GM12801 (cell line): ENCODE measurements around the gene NNT.

Experiments used
- TF ChIP-seq, protein P1 (sequence below): IDR thresholded peaks from one replicate; pipeline ENCODE4 v1.5.1; 2011; ENCODE audit warnings: control low read depth; ENCODE audit not compliant: insufficient read length; ENCODE audit errors: extremely low read depth

Gene NNT

DNA sequence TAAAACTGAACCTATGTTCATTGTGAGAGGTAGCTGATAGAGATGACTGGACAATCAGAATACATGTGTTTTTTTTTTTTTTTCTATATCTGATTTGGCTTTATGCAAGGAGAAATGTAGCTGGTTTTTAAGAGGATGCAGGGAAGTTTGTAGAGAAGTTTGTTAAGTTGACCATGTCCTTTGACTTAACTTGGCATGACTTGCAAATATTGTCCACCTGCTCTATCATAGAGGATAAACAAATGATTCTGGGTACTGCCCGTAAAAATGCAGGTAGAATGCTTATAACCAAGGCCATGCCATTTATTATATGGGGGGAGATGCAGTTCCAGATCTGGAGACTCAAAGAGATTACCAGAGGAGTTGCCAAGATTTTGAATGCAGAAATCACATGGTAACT lies 13.7 kb upstream of the NNT start:
- TF ChIP-seq, protein P1, sequence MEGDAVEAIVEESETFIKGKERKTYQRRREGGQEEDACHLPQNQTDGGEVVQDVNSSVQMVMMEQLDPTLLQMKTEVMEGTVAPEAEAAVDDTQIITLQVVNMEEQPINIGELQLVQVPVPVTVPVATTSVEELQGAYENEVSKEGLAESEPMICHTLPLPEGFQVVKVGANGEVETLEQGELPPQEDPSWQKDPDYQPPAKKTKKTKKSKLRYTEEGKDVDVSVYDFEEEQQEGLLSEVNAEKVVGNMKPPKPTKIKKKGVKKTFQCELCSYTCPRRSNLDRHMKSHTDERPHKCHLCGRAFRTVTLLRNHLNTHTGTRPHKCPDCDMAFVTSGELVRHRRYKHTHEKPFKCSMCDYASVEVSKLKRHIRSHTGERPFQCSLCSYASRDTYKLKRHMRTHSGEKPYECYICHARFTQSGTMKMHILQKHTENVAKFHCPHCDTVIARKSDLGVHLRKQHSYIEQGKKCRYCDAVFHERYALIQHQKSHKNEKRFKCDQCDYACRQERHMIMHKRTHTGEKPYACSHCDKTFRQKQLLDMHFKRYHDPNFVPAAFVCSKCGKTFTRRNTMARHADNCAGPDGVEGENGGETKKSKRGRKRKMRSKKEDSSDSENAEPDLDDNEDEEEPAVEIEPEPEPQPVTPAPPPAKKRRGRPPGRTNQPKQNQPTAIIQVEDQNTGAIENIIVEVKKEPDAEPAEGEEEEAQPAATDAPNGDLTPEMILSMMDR: no peak

- TF ChIP-seq, protein P1: no peak
These were observed 12.3 kb upstream of the NNT start for GRCh38 chr5:43590700-43591099.

DNA sequence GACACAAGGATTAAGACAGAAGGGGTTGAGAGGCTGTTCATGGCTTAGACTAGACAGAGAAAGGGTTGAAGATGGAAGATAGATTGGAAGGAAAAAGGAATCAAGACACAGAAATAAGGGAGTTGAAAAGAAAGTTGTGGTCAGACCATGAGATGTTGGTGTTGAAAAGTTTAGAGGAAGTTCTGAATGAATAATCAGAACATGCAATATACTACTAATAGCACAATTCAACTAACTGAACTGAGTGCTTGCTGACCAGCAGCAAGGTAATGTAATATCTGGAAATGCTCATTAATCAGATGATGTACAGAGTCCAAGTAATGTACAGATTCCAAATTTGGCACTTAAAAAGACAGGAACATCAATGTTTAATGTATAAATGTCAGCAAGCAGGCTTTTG lies 10.6 kb upstream of the NNT start:
- TF ChIP-seq, protein P1: no peak

DNA sequence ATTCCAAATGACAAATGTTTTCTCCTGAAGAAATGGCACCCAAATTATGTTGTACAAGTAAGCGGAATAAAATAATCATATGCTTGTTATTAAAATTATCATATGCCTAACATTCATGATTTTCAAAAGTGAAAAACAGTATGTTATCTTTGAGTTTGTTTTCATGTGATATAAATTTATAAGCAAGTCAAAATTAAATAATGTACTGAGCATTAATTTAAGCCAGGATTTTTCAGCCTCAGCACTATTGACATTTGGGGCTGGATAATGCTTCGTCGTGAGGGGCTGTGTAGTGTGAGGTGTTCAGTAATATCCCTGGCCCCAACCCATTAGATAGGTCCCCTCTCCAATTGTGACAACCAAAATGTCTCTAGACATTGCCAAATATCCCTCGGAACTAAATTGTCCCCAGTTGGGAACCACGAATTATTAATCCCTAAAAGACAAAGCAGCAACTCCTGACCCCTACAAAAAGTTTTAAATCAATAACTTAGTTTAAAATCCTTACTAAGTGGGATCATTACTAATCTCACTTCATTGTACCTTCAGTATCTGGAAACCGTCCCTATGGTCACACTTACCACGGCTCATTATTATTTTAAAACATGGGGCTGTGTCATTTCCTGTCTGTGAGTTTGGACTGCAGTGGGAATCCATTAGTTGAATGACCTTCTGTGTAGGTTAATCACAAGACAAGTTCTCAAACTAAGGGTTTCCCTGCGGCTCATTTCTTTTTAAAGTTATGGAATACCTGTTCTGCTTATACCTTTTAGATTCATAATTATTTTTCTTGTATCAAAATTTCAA lies 1.3 kb upstream of the NNT start:
- TF ChIP-seq, protein P1: no peak

DNA sequence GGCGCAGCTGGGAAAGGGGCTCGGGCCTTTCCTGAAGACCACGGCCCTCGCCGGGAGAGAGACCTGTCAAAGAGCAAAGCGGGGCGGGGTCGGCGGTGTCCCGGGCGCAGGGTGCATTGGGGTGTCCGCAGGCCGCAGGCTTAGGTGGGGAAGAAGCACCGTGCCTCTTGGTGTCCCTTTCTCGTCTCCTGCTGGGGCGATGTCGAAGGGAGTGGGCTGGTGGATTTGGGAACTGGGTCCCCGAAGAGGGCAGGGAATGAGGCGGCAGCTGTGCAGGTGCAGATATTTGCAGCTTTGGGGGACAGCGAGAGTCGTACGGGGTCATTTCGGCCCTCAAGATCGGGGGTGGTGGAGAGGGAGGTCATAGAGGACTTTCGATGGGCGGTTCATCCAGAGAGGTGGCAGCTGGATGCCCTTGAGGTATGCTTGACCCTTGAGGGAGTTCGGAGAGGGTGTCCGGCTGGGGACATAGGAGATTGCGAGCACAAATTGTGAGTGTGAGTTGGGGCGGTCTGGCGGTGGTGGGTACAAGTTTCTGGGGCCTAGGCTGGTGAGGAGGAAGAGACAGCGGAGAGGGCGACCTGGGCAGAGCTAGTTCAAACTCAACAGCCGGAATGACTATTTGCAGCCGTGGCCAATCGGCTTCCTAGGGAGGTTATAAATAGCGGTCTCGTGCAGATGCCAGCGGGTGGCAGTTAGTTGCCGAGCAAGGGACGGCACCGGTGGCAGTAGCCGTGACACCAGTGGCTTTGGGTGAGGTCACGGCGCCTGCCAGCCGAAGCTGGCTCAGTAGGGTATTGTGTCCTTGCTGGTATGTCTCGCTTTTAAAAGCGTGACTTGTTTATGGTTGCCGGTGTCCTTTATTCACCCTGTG lies 601 bp downstream of the NNT start:
- TF ChIP-seq, protein P1: no peak

DNA sequence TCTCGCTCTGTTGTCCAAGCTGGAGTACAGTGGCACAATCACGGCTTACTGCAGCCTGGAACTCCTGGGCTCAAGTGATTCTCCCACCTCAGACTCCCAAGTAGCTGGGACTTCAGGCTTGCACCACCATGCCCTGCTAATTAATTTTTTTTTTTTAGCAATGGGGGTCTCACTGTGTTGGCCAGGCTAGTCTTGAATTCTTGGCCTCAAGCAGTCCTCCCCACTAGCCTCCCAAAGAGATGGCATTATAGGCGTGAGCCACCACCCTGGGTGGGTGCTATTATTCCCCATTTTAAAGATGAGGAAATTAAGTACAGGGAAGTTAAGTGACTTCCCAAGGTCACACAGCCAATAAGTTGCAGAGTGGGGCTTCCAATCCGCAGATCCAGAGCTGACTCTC lies 1.7 kb downstream of the NNT start:
- TF ChIP-seq, protein P1: no peak

DNA sequence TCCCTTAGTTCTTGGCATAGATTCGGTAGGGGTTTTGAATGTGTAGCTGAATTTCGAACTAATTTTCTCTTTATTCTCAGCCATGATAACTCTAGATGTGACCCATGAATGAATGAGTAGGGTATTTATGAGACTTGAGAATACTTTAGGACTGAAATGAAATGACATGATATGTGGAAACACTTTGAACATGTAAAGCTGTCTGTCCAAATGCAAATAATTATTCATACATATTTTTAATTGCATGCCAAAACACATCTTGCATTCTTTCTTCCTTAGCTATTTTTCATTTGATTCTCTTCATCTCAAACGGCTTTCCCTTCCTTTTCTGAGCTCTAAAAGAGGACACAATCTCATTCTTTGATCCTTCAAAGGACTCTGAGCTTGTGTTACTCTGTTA lies 3.4 kb downstream of the NNT start:
- TF ChIP-seq, protein P1: no peak
